H1 (cell line): ENCODE results near the gene ADCY7. TPM values are rescaled to one million over a fixed set of nuclear protein-coding genes. Genes with fewer than 3 reads are reported as not detected.

Experiments
- CTCF ChIA-PET: fragments of 300-600 bp; sonication (Branson Sonifier 250); formaldehyde crosslinking; loops from one replicate; lab custom pipeline; 2021; ENCODE audit not compliant: partially characterized antibody; lab: Charles Lee
- POLR2A ChIA-PET: fragments of 300-600 bp; sonication (Branson Sonifier 250); formaldehyde crosslinking; loops from one replicate; lab custom pipeline; 2021; ENCODE audit warnings: inconsistent platforms; ENCODE audit not compliant: partially characterized antibody; lab: Charles Lee
- DNase-seq, 2 experiments: peaks; one replicate each; pipeline versions ENCODE4 v3.0.0 to v3.0.0-alpha.2; 2010 to 2022; ENCODE audit warnings: low spot score in 2 of 2, low read depth in 1 of 2, mixed read lengths in 1 of 2
- FAIRE-seq: peaks from 2 replicates; lab custom pipeline; 2011; peaks lifted over from hg19 to GRCh38; lab: Jason Lieb, UNC
- H2AFZ ChIP-seq: 2 replicates; pipeline ENCODE4 v1.8.1; 2012; ENCODE audit warnings: low read length, inconsistent platforms
- H2AK5ac ChIP-seq: 2 replicates; pipeline ENCODE4 v1.6.1; 2013; ENCODE audit warnings: low read depth, low read length
- H2BK120ac ChIP-seq: replicated peaks from 2 replicates; pipeline ENCODE3; 2013; ENCODE audit warnings: low read depth, low read length, inconsistent platforms
- H2BK12ac ChIP-seq: 2 replicates; pipeline ENCODE4 v1.6.1; 2013; ENCODE audit warnings: low read depth, low read length
- H2BK15ac ChIP-seq: 2 replicates; pipeline ENCODE4 v1.6.1; 2013; ENCODE audit warnings: low read length
- H2BK20ac ChIP-seq: 2 replicates; pipeline ENCODE4 v1.6.1; 2013; ENCODE audit warnings: low read length
- H2BK5ac ChIP-seq: 2 replicates; pipeline ENCODE4 v1.6.1; 2013; ENCODE audit warnings: low read depth, low read length
- H3K14ac ChIP-seq: 2 replicates; pipeline ENCODE4 v1.6.1; 2013; ENCODE audit warnings: inconsistent platforms; ENCODE audit not compliant: insufficient read length
- H3K18ac ChIP-seq: 2 replicates; pipeline ENCODE4 v1.6.1; 2013; ENCODE audit warnings: low read length; ENCODE audit errors: extremely low read depth
- H3K23ac ChIP-seq: 2 replicates; pipeline ENCODE4 v1.6.1; 2013; ENCODE audit warnings: inconsistent platforms; ENCODE audit not compliant: insufficient read length
- H3K23me2 ChIP-seq: 2 replicates; pipeline ENCODE4 v1.6.1; 2013; ENCODE audit warnings: low read depth, low read length
- H3K27ac ChIP-seq: 2 replicates; pipeline ENCODE4 v1.6.1; 2011; ENCODE audit warnings: low read depth, low read length, inconsistent platforms
- H3K27me3 ChIP-seq, 4 experiments: replicated peaks in 1 of 4; 1 replicate in 1 of 4; 2 replicates in 3 of 4; pipeline versions ENCODE4 v1.6.1 to v1.8.1; 2011 to 2013; ENCODE audit warnings: low read length in 3 of 4, mild to moderate bottlenecking in 3 of 4, inconsistent platforms in 2 of 4, mixed read lengths in 2 of 4, moderate library complexity in 1 of 4; ENCODE audit not compliant: control insufficient read depth in 3 of 4, insufficient read depth in 3 of 4; ENCODE audit errors: extremely low read depth in 1 of 4
- H3K36me3 ChIP-seq, 4 experiments: 2 replicates each; pipeline versions ENCODE4 v1.6.1 to v1.8.1; 2011 to 2013; ENCODE audit warnings: mild to moderate bottlenecking in 4 of 4, low read length in 3 of 4, moderate library complexity in 2 of 4, control low read depth in 1 of 4, inconsistent platforms in 1 of 4; ENCODE audit not compliant: insufficient read depth in 4 of 4, control insufficient read depth in 2 of 4
- H3K4ac ChIP-seq: replicated peaks from 2 replicates; pipeline ENCODE3; 2013; ENCODE audit warnings: low read length, low read depth, mixed read lengths, inconsistent platforms; ENCODE audit not compliant: insufficient read length
- H3K4me1 ChIP-seq, 4 experiments: replicated peaks in 1 of 4; 1 replicate in 1 of 4; 2 replicates in 3 of 4; pipeline versions ENCODE4 v1.6.1 to v1.8.1; 2011 to 2013; ENCODE audit warnings: low read length in 3 of 4, inconsistent platforms in 2 of 4, mixed read lengths in 1 of 4; ENCODE audit not compliant: insufficient read depth in 4 of 4, control insufficient read depth in 3 of 4
- H3K4me2 ChIP-seq, 2 experiments: 2 replicates each; pipeline versions ENCODE4 v1.6.1 to v1.8.1; 2011 to 2013; ENCODE audit warnings: low read depth in 2 of 2, low read length in 2 of 2, control low read depth in 1 of 2, inconsistent platforms in 1 of 2, mild to moderate bottlenecking in 1 of 2; ENCODE audit not compliant: insufficient read depth in 1 of 2
- H3K4me3 ChIP-seq, 4 experiments: fragments of 200-600, 300-600 bp in 1 of 4; sonication (generic), shearing (Covaris generic), sonication (Bioruptor Twin) in 1 of 4; 2 replicates each; pipeline versions ENCODE4 v1.5.1 to v1.8.1; 2011 to 2016; ENCODE audit warnings: low read length in 4 of 4, low read depth in 3 of 4, control low read depth in 2 of 4, inconsistent platforms in 2 of 4, mild to moderate bottlenecking in 2 of 4, mixed read lengths in 1 of 4, moderate library complexity in 1 of 4; ENCODE audit not compliant: insufficient read depth in 2 of 4; ENCODE audit errors: extremely low read depth in 1 of 4
- H3K56ac ChIP-seq: replicated peaks from 2 replicates; pipeline ENCODE3; 2013; ENCODE audit warnings: low read depth, mild to moderate bottlenecking, mixed read lengths, low read length, inconsistent platforms; ENCODE audit not compliant: insufficient read length
- H3K79me1 ChIP-seq: 2 replicates; pipeline ENCODE4 v1.6.1; 2013; ENCODE audit warnings: low read depth, low read length, control low read depth
- H3K79me2 ChIP-seq, 2 experiments: 2 replicates each; pipeline versions ENCODE4 v1.6.1 to v1.8.1; 2012 to 2013; ENCODE audit warnings: low read length in 2 of 2, mild to moderate bottlenecking in 2 of 2, inconsistent platforms in 1 of 2; ENCODE audit not compliant: insufficient read depth in 2 of 2, control insufficient read depth in 1 of 2
- H3K9ac ChIP-seq, 4 experiments: replicated peaks in 1 of 4; 1 replicate in 1 of 4; 2 replicates in 3 of 4; pipeline versions ENCODE4 v1.6.1 to v1.8.1; 2011 to 2013; ENCODE audit warnings: low read depth in 3 of 4, low read length in 3 of 4, control low read depth in 2 of 4, mild to moderate bottlenecking in 2 of 4, moderate library complexity in 2 of 4, inconsistent platforms in 1 of 4; ENCODE audit errors: extremely low read depth in 1 of 4
- H3K9me3 ChIP-seq, 2 experiments: 2 replicates each; pipeline versions ENCODE4 v1.6.1 to v1.8.1; 2012 to 2013; ENCODE audit warnings: mild to moderate bottlenecking in 2 of 2, moderate library complexity in 2 of 2, control low read depth in 1 of 2, inconsistent platforms in 1 of 2, low read depth in 1 of 2, low read length in 1 of 2, mixed read lengths in 1 of 2; ENCODE audit not compliant: insufficient read depth in 2 of 2
- H4K20me1 ChIP-seq, 2 experiments: replicated peaks in 1 of 2; 2 replicates each; pipeline versions ENCODE3 to v1.8.1; 2011 to 2013; ENCODE audit warnings: inconsistent platforms in 2 of 2, low read length in 2 of 2, mild to moderate bottlenecking in 1 of 2; ENCODE audit not compliant: insufficient read depth in 2 of 2, control insufficient read depth in 1 of 2
- H4K5ac ChIP-seq: 2 replicates; pipeline ENCODE4 v1.6.1; 2013; ENCODE audit warnings: low read length, low read depth, mixed read lengths, inconsistent platforms; ENCODE audit not compliant: insufficient read length
- H4K8ac ChIP-seq: 2 replicates; pipeline ENCODE4 v1.8.0; 2013; ENCODE audit warnings: mild to moderate bottlenecking, moderate library complexity, low read length, inconsistent platforms; ENCODE audit not compliant: insufficient read depth; ENCODE audit errors: extremely low read depth
- H4K91ac ChIP-seq: replicated peaks from 2 replicates; pipeline ENCODE3; 2013; ENCODE audit warnings: low read length, mixed read lengths, inconsistent platforms; ENCODE audit not compliant: insufficient read length
- ATF2 ChIP-seq: IDR thresholded peaks from 2 replicates; pipeline ENCODE4 v1.6.1; 2012; ENCODE audit warnings: low read length, inconsistent platforms
- BACH1 ChIP-seq: IDR thresholded peaks from 2 replicates; pipeline ENCODE4 v1.6.1; 2012; ENCODE audit warnings: low read length, improper control_type of control experiment
- CBX5 ChIP-seq: fragments of 300-800, 300-1000 bp; sonication (generic); IDR thresholded peaks from 2 replicates; pipeline ENCODE4 v1.7.1; 2016; ENCODE audit warnings: antibody characterized with exemption, low read length, low read depth
- CEBPB ChIP-seq: IDR thresholded peaks from 2 replicates; pipeline ENCODE4 v1.6.1; 2012; ENCODE audit warnings: low read depth, low read length
- JUND ChIP-seq: IDR thresholded peaks from 2 replicates; pipeline ENCODE4 v1.6.1; 2011; ENCODE audit warnings: mild to moderate bottlenecking, improper control_type of control experiment, low read length
- PHF8 ChIP-seq: fragments of 200-600 bp; sonication (generic); conservative IDR thresholded peaks from 2 replicates; pipeline ENCODE4 v1.7.1; 2012; ENCODE audit warnings: low read depth, mild to moderate bottlenecking, inconsistent platforms, low read length, moderate library complexity
- POLR2AphosphoS5 ChIP-seq: IDR thresholded peaks from 2 replicates; pipeline ENCODE4 v1.6.1; 2011; ENCODE audit warnings: low read depth, low read length
- RNF2 ChIP-seq: fragments of 200-900, 300-1000 bp; sonication (generic); IDR thresholded peaks from 2 replicates; pipeline ENCODE4 v1.7.1; 2016; ENCODE audit warnings: borderline replicate concordance, low read depth, mild to moderate bottlenecking, antibody characterized with exemption, low read length; ENCODE audit not compliant: poor library complexity, severe bottlenecking; ENCODE audit errors: missing control alignments
- RXRA ChIP-seq: IDR thresholded peaks from 2 replicates; pipeline ENCODE4 v1.6.1; 2011; ENCODE audit warnings: low read depth, mild to moderate bottlenecking, low read length, moderate library complexity; ENCODE audit not compliant: insufficient read depth
- SIX5 ChIP-seq: IDR thresholded peaks from 2 replicates; pipeline ENCODE4 v1.6.1; 2011; ENCODE audit warnings: mild to moderate bottlenecking, low read depth, low read length
- WGBS, 2 experiments: shearing (Covaris generic) in 1 of 2; methylation state at CpG; one replicate each; pipeline versions ENCODE4 v1.1.6 to v1.1.7; 2013 to 2015; ENCODE audit warnings: low lambda C conversion rate in 2 of 2, mixed read lengths in 2 of 2, inconsistent platforms in 1 of 2, low coverage in 1 of 2, missing lambda C conversion rate in 1 of 2; ENCODE audit not compliant: insufficient replicate concordance in 2 of 2, insufficient coverage in 1 of 2, insufficient read length in 1 of 2; ENCODE audit errors: extremely low coverage in 1 of 2, missing lambda C conversion rate in 1 of 2; 5-methylcytosine and 5-hydroxymethylcytosine counted together
- polyA plus RNA-seq, 7 experiments: library from polyadenylated mRNA; depleted of rRNA in 3 of 7; stranded (reverse) in 5 of 7; unstranded in 2 of 7; fragments of >200 nt in 5 of 7; fragments of 200-250 nt in 2 of 7; gene quantifications; 1 replicate in 5 of 7; 2 replicates in 1 of 7; 4 replicates in 1 of 7; pipeline versions ENCODE4 v1.2.1 to v1.2.3, GENCODE V29; 2011 to 2013; ENCODE audit warnings: missing spikeins in 2 of 7, mixed read lengths in 2 of 7
- total RNA-seq: library from RNA; stranded (reverse); fragmentation: NEBNext Ultra II Directional; extraction: Animal tissue kit (Norgen Biotek cat#: 25700); gene quantifications from 2 replicates; pipeline ENCODE4 v1.2.1, GENCODE V29; 2021

The ADCY7 gene
- total and polyA plus RNA-seq, 2 of the 8 experiments (the other 6 are each of a cell fraction or from before 2014, with no cell fraction given) = 2.4 to 5.1 TPM

- H3K27ac ChIP-seq = no peak overlapping the region
- H3K79me1 ChIP-seq = no peaks in the 10 kb centered on the region
- no peak overlapping the region for H4K91ac ChIP-seq
- FAIRE-seq = no peak
- no peak for DNase-seq
- H2AFZ ChIP-seq = no peak overlapping the region
- H3K18ac ChIP-seq = peak overlapping the region; percentile 48; the same call in 1 of the 2 replicates
- H3K14ac ChIP-seq = no peak overlapping the region
- no peaks in the 10 kb centered on the region for H3K9me3 ChIP-seq
- no peaks in the 10 kb centered on the region for H3K23me2 ChIP-seq
- H3K4me2 ChIP-seq = no peak overlapping the region
- no peak overlapping the region for H3K4ac ChIP-seq
- H2AK5ac ChIP-seq = no peak overlapping the region
- H3K79me2 ChIP-seq = no peaks in the 10 kb centered on the region
- no peaks in the 10 kb centered on the region for H3K36me3 ChIP-seq
- WGBS, 2 experiments = 78% methylated on average over 3 of the region's 3 CpGs; no CpG with 5 or more reads in 1 of the 2 experiments
- no peak overlapping the region for H4K5ac ChIP-seq
- no peak overlapping the region for H3K4me3 ChIP-seq
- H3K56ac ChIP-seq = no peak overlapping the region
- peaks cover 0 to 2% of the 10 kb centered on the region in 2 experiments for H4K20me1 ChIP-seq
- H2BK12ac ChIP-seq = no peak overlapping the region
- H3K23ac ChIP-seq = no peak overlapping the region
- H2BK120ac ChIP-seq = no peak overlapping the region
- H3K9ac ChIP-seq = no peak overlapping the region
- CTCF ChIA-PET = interaction anchor here (1.0 to 1.5 kb wide), 5 partner anchors 12 to 539 kb away, joined by 3 to 4 read pairs (median 3); no protein-coding TSS in a partner anchor
- H2BK15ac ChIP-seq = no peak overlapping the region
- no peak overlapping the region for H4K8ac ChIP-seq
- POLR2A ChIA-PET = interaction anchor here (0.7 to 0.9 kb wide), 2 partner anchors 16 to 72 kb away, joined by 3 read pairs; no protein-coding TSS in a partner anchor
- no peaks in the 10 kb centered on the region for H3K27me3 ChIP-seq
- H3K4me1 ChIP-seq = peaks cover 0 to 12% (median 8%) of the 10 kb centered on the region in 4 experiments; a peak in 6 of 7 replicates
- H2BK20ac ChIP-seq = 0 out of 2 replicates have a peak overlapping the region, but pooled peaks have one; percentile 21
- H2BK5ac ChIP-seq = no peak overlapping the region
- TF ChIP-seq PHF8 (no peak), JUND (no peak), RXRA (no peak), CEBPB (no peak), RNF2 (no peak), SIX5 (no peak), POLR2AphosphoS5 (no peak), ATF2 (no peak), CBX5 (no peak), BACH1 (no peak)
Measured at GRCh38 chr16:50267651-50268050, 1.3 kb downstream of the ADCY7 start.
